Gastrocnemius medialis (tissue), 4 donors: ENCODE data around the gene CLEC2L.

Experiments
- CTCF ChIP-seq, 5 experiments: fragments of 450-650 bp in 3 of 5; fragments of 200-600 bp in 2 of 5; sonication (generic) in 2 of 5; IDR thresholded peaks in 4 of 5; conservative IDR thresholded peaks in 1 of 5; 1 replicate in 4 of 5; 2 replicates in 1 of 5; pipeline ENCODE4 v1.5.1; 2016 to 2019; ENCODE audit warnings: antibody characterized with exemption in 5 of 5, mild to moderate bottlenecking in 3 of 5, moderate library complexity in 3 of 5
- POLR2A ChIP-seq, 2 donors: fragments of 450-650 bp; IDR thresholded peaks; one replicate each; pipeline ENCODE4 v1.6.1; 2017; ENCODE audit warnings: antibody characterized with exemption in 2 of 2, mild to moderate bottlenecking in 2 of 2, moderate library complexity in 2 of 2

- TF ChIP-seq CTCF (IDR thresholded peaks at IDR 0.05 in 4 of 5, conservative IDR thresholded peaks at IDR 0.05 in 1 of 5), result no peak
- TF ChIP-seq POLR2A (IDR thresholded peaks at IDR 0.05), result no peak
Observed at GRCh38 chr7:139494835-139495579, 28.5 kb upstream of the CLEC2L start.
